Epithelial cell of esophagus (primary cell): ENCODE results near the gene SPATA9.

Source experiments
- DNase-seq: peaks from one replicate; pipeline ENCODE4 v3.0.0; 2010; ENCODE audit warnings: low read depth
- H3K4me3 ChIP-seq: 2 replicates; pipeline ENCODE4 v1.5.1; 2011; ENCODE audit warnings: mild to moderate bottlenecking, low read length, control low read depth
- CTCF ChIP-seq: IDR thresholded peaks from 2 replicates; pipeline ENCODE4 v1.5.1; 2011; ENCODE audit warnings: low read depth, mild to moderate bottlenecking, low read length, control low read depth, inconsistent platforms; ENCODE audit not compliant: insufficient read depth; ENCODE audit errors: missing control alignments

The SPATA9 gene

GRCh38 chr5:95628933-95629332, 53.9 kb downstream of the SPATA9 start:
- TF ChIP-seq CTCF = no peak
- H3K4me3 ChIP-seq = no peak overlapping the region

GRCh38 chr5:95627971-95628810, 54.6 kb downstream of the SPATA9 start:
- TF ChIP-seq CTCF = no peak
- H3K4me3 ChIP-seq = no peak overlapping the region
- DNase-seq = no peak

More at GRCh38 chr5:95628933-95629332, 53.9 kb downstream of the SPATA9 start:
- no peak for DNase-seq

- TF ChIP-seq CTCF = no peak
- DNase-seq = no peak
- no peak overlapping the region for H3K4me3 ChIP-seq
Observed at GRCh38 chr5:95626701-95627100, 56.1 kb downstream of the SPATA9 start.

- no peak for DNase-seq
- TF ChIP-seq CTCF = no peak
- no peak overlapping the region for H3K4me3 ChIP-seq
Observed at GRCh38 chr5:95624368-95624767, 58.4 kb downstream of the SPATA9 start.

- TF ChIP-seq CTCF = no peak
- no peak overlapping the region for H3K4me3 ChIP-seq
- DNase-seq = no peak
Observed at GRCh38 chr5:95623706-95624105, 59.1 kb downstream of the SPATA9 start.

GRCh38 chr5:95621839-95622629, 60.8 kb downstream of the SPATA9 start:
- H3K4me3 ChIP-seq = no peak overlapping the region
- no peak for TF ChIP-seq CTCF
- no peak for DNase-seq
